GM18517 (cell line): ENCODE results near the gene DMRTC2.

ENCODE experiments used
- ATAC-seq: cut with Tn5 transposase; IDR thresholded peaks from one replicate; pipeline ENCODE4 v1.9.1; 2021; ENCODE audit warnings: mild to moderate bottlenecking, moderate library complexity; ENCODE audit not compliant: unreplicated experiment

The DMRTC2 gene

GRCh38 chr19:41845051-41845590 is 279 bp downstream of the DMRTC2 start:
- no peak for ATAC-seq

- ATAC-seq = no peak
Measured at GRCh38 chr19:41847351-41848105, 2.7 kb downstream of the DMRTC2 start.

GRCh38 chr19:41848666-41849065 is 3.8 kb downstream of the DMRTC2 start:
- ATAC-seq = no peak

- ATAC-seq = no peak
Measured at GRCh38 chr19:41849067-41849466, 4.2 kb downstream of the DMRTC2 start.

- ATAC-seq = no peak
Measured at GRCh38 chr19:41850381-41850780, 5.5 kb downstream of the DMRTC2 start.

GRCh38 chr19:41851456-41851855 is 6.6 kb downstream of the DMRTC2 start:
- ATAC-seq = no peak

GRCh38 chr19:41853344-41853743 is 8.5 kb downstream of the DMRTC2 start:
- ATAC-seq = no peak

- ATAC-seq = no peak
Measured at GRCh38 chr19:41853768-41854167, 8.9 kb downstream of the DMRTC2 start.

- ATAC-seq = no peak
Measured at GRCh38 chr19:41859213-41859617, 14.4 kb downstream of the DMRTC2 start.

- ATAC-seq = peak; percentile 74
Measured at GRCh38 chr19:41859618-41860418, 15.0 kb downstream of the DMRTC2 start, which contains the start of gene RPS19. TSS of gene RPS19 (plus strand) at chr19:41860255. CDS start at chr19:41860775, 520 bp downstream.

GRCh38 chr19:41860419-41861115 is 15.7 kb downstream of the DMRTC2 start:
- no peak for ATAC-seq

GRCh38 chr19:41861116-41861768 is 16.4 kb downstream of the DMRTC2 start:
- ATAC-seq = no peak

GRCh38 chr19:41861846-41862245 is 17.0 kb downstream of the DMRTC2 start:
- ATAC-seq = no peak

- ATAC-seq = no peak
Measured at GRCh38 chr19:41862445-41862986, 17.7 kb downstream of the DMRTC2 start.

- no peak for ATAC-seq
Measured at GRCh38 chr19:41863209-41863931, 18.5 kb downstream of the DMRTC2 start.

- ATAC-seq = no peak
Measured at GRCh38 chr19:41864374-41864773, 19.5 kb downstream of the DMRTC2 start.

- no peak for ATAC-seq
Measured at GRCh38 chr19:41866284-41866683, 21.4 kb downstream of the DMRTC2 start.

GRCh38 chr19:41868120-41868988 is 23.5 kb downstream of the DMRTC2 start:
- ATAC-seq = no peak

- ATAC-seq = no peak
Measured at GRCh38 chr19:41868989-41869300, 24.1 kb downstream of the DMRTC2 start.
